Endodermal cell (in vitro differentiated cells): ENCODE measurements around the gene LHX2. TPM values are rescaled to one million over a fixed set of nuclear protein-coding genes. Genes with fewer than 3 reads are reported as not detected.

Experiments
- DNase-seq: peaks from one replicate; pipeline ENCODE4 v3.0.0-alpha.2; 2017
- H3K27ac ChIP-seq: 2 replicates; pipeline ENCODE4 v1.5.1; 2013; ENCODE audit warnings: mild to moderate bottlenecking, low read depth, low read length, moderate library complexity
- H3K27me3 ChIP-seq: 2 replicates; pipeline ENCODE4 v1.6.1; 2013; ENCODE audit warnings: mild to moderate bottlenecking, low read length, moderate library complexity; ENCODE audit not compliant: insufficient read depth, control insufficient read depth, poor library complexity, severe bottlenecking
- H3K36me3 ChIP-seq: 2 replicates; pipeline ENCODE4 v1.7.0; 2013; ENCODE audit warnings: mild to moderate bottlenecking, low read length, moderate library complexity; ENCODE audit not compliant: control insufficient read depth, insufficient read depth
- H3K4me1 ChIP-seq: one replicate; pipeline ENCODE4 v1.7.0; 2013; ENCODE audit warnings: low read length; ENCODE audit not compliant: control insufficient read depth, insufficient read depth
- H3K4me3 ChIP-seq: 2 replicates; pipeline ENCODE4 v1.5.1; 2013; ENCODE audit warnings: mild to moderate bottlenecking, low read length, moderate library complexity
- H3K9ac ChIP-seq: 2 replicates; pipeline ENCODE4 v1.6.1; 2013; ENCODE audit warnings: mild to moderate bottlenecking, low read length, moderate library complexity; ENCODE audit not compliant: poor library complexity, severe bottlenecking; ENCODE audit errors: extremely low read depth
- H3K9me3 ChIP-seq: 2 replicates; pipeline ENCODE4 v1.6.1; 2013; ENCODE audit warnings: mild to moderate bottlenecking, low read length, moderate library complexity; ENCODE audit not compliant: control insufficient read depth
- H3K27ac Mint-ChIP-seq: 2 replicates; pipeline ENCODE4 v1.8.0; 2020; ENCODE audit warnings: mixed read lengths
- H3K27me3 Mint-ChIP-seq: 2 replicates; pipeline ENCODE4 v1.8.0; 2021; ENCODE audit warnings: mild to moderate bottlenecking, mixed read lengths; ENCODE audit not compliant: insufficient read depth
- H3K36me3 Mint-ChIP-seq: 2 replicates; pipeline ENCODE4 v1.8.0; 2020; ENCODE audit warnings: low read depth, mixed read lengths
- H3K4me1 Mint-ChIP-seq: 2 replicates; pipeline ENCODE4 v1.8.0; 2020; ENCODE audit warnings: mixed read lengths
- H3K4me3 Mint-ChIP-seq: 2 replicates; pipeline ENCODE4 v1.8.0; 2020; ENCODE audit warnings: mild to moderate bottlenecking, moderate library complexity, mixed read lengths
- H3K9me3 Mint-ChIP-seq: 2 replicates; pipeline ENCODE4 v1.8.0; 2020; ENCODE audit warnings: mild to moderate bottlenecking, mixed read lengths
- CTCF ChIP-seq: fragments of 200-600 bp; sonication (generic); conservative IDR thresholded peaks from 2 replicates; pipeline ENCODE4 v1.5.0; 2021; ENCODE audit warnings: antibody characterized with exemption, mild to moderate bottlenecking
- WGBS, 2 experiments: methylation state at CpG; one replicate each; pipeline versions ENCODE4 v1.1.5 to v1.1.7; 2013; ENCODE audit warnings: missing lambda C conversion rate in 2 of 2, mixed read lengths in 1 of 2; ENCODE audit not compliant: insufficient coverage in 1 of 2, insufficient read length in 1 of 2; 5-methylcytosine and 5-hydroxymethylcytosine counted together
- total RNA-seq, 2 donors: library from RNA; stranded (reverse); fragmentation: NEBNext Ultra II Directional in 1 of 2; extraction: Animal tissue kit (Norgen Biotek cat#: 25700) in 1 of 2; gene quantifications; 2 replicates in 1 of 2; 3 replicates in 1 of 2; pipeline ENCODE4 v1.2.1, GENCODE V29; 2021

LHX2 gene
- total RNA-seq, 2 donors from 2014 or later, result 0.20 to 0.29 TPM

- H3K27me3 Mint-ChIP-seq, result peaks cover 57% of the 10 kb centered on the region
- H3K4me1 ChIP-seq, result no peaks in the 10 kb centered on the region
- H3K36me3 Mint-ChIP-seq, result no peaks in the 10 kb centered on the region
Measured at GRCh38 chr9:123978981-123979380, 32.6 kb upstream of the LHX2 start.

GRCh38 chr9:123982535-123982934 lies 29.0 kb upstream of the LHX2 start:
- peaks cover 81% of the 10 kb centered on the region for H3K27me3 Mint-ChIP-seq
- H3K9me3 ChIP-seq, result no peaks in the 10 kb centered on the region
- H3K36me3 ChIP-seq, result no peaks in the 10 kb centered on the region
- H3K36me3 Mint-ChIP-seq, result no peaks in the 10 kb centered on the region
- no peaks in the 10 kb centered on the region for H3K4me1 Mint-ChIP-seq
- no peak overlapping the region for H3K27ac Mint-ChIP-seq
- no peak overlapping the region for H3K4me3 ChIP-seq
- H3K4me3 Mint-ChIP-seq, result no peak overlapping the region
- no peak for DNase-seq
- 64 to 76% methylated on average over 6 of the region's 6 CpGs for WGBS, 2 experiments
- TF ChIP-seq CTCF, result no peak
- H3K27me3 ChIP-seq, result peaks cover 54% of the 10 kb centered on the region
- no peaks in the 10 kb centered on the region for H3K4me1 ChIP-seq
- H3K9ac ChIP-seq, result no peak overlapping the region
- H3K9me3 Mint-ChIP-seq, result no peaks in the 10 kb centered on the region
- H3K27ac ChIP-seq, result no peak overlapping the region

More at GRCh38 chr9:123978981-123979380, 32.6 kb upstream of the LHX2 start:
- H3K4me3 ChIP-seq, result no peak overlapping the region
- no peaks in the 10 kb centered on the region for H3K9me3 ChIP-seq
- DNase-seq, result no peak
- Mint-ChIP-seq H3K4me3 (no peak overlapping the region), H3K27ac (no peak overlapping the region), H3K9me3 (no peaks in the 10 kb centered on the region), H3K4me1 (no peaks in the 10 kb centered on the region)
- H3K36me3 ChIP-seq, result no peaks in the 10 kb centered on the region
- H3K27me3 ChIP-seq, result peaks cover 34% of the 10 kb centered on the region
- no peak overlapping the region for H3K27ac ChIP-seq
- H3K9ac ChIP-seq, result no peak overlapping the region
- WGBS, 2 experiments, result 86 to 92% methylated on average over 3 to 4 of the region's 5 CpGs
- TF ChIP-seq CTCF, result no peak

- Histone ChIP-seq H3K27me3 (peaks cover 59% of the 10 kb centered on the region), H3K27ac (no peak overlapping the region), H3K4me3 (no peak overlapping the region), H3K9me3 (no peaks in the 10 kb centered on the region), H3K9ac (no peak overlapping the region), H3K36me3 (no peaks in the 10 kb centered on the region), H3K4me1 (no peaks in the 10 kb centered on the region)
- no peaks in the 10 kb centered on the region for H3K36me3 Mint-ChIP-seq
- H3K9me3 Mint-ChIP-seq, result no peaks in the 10 kb centered on the region
- no peaks in the 10 kb centered on the region for H3K4me1 Mint-ChIP-seq
- no peak overlapping the region for H3K4me3 Mint-ChIP-seq
- peaks cover 86% of the 10 kb centered on the region for H3K27me3 Mint-ChIP-seq
- TF ChIP-seq CTCF, result no peak
- H3K27ac Mint-ChIP-seq, result no peak overlapping the region
- 77% methylated on average over 3 of the region's 3 CpGs; no CpG with 5 or more reads in 1 of the 2 experiments for WGBS, 2 experiments
- no peak for DNase-seq
Measured at GRCh38 chr9:123983047-123983446, 28.5 kb upstream of the LHX2 start.
